WTC11 (cell line): ENCODE measurements around the gene TMEM218. TPM values are rescaled to one million over a fixed set of nuclear protein-coding genes. Genes with fewer than 3 reads are reported as not detected.

ENCODE experiments used
- ATAC-seq: fragments of 200-7000 bp; cut with Tn5 transposase; 2 replicates; pipeline ENCODE4 v1.10.0; 2021; ENCODE audit warnings: mild to moderate bottlenecking, moderate library complexity
- CTCF ChIA-PET: fragments of 300-600 bp; sonication (Branson Sonifier 250); formaldehyde crosslinking; loops from one replicate; lab custom pipeline; 2021; ENCODE audit warnings: antibody characterized with exemption; lab: Charles Lee
- POLR2A ChIA-PET: fragments of 350-600 bp; sonication (Branson Sonifier 250); formaldehyde crosslinking; loops from one replicate; lab custom pipeline; 2021; ENCODE audit warnings: antibody characterized with exemption; lab: Charles Lee
- DNase-seq: peaks from one replicate; pipeline ENCODE4 v3.0.0; 2021; ENCODE audit warnings: low spot score
- H3K27ac Mint-ChIP-seq: 2 replicates; pipeline ENCODE4 v1.8.0; 2021; ENCODE audit warnings: mixed read lengths
- H3K27me3 Mint-ChIP-seq: 2 replicates; pipeline ENCODE4 v1.8.0; 2021; ENCODE audit warnings: low read depth, mild to moderate bottlenecking, moderate library complexity, mixed read lengths
- H3K36me3 Mint-ChIP-seq: 2 replicates; pipeline ENCODE4 v1.8.0; 2021; ENCODE audit warnings: mixed read lengths
- H3K4me1 Mint-ChIP-seq: 2 replicates; pipeline ENCODE4 v1.8.0; 2022; ENCODE audit warnings: mixed read lengths
- H3K4me3 Mint-ChIP-seq: 2 replicates; pipeline ENCODE4 v1.8.0; 2021; ENCODE audit warnings: mild to moderate bottlenecking, moderate library complexity, mixed read lengths
- H3K9me3 Mint-ChIP-seq: 2 replicates; pipeline ENCODE4 v1.8.0; 2021; ENCODE audit warnings: mixed read lengths
- CREM ChIP-seq: sonication (generic); formaldehyde crosslinking; IDR thresholded peaks from 2 replicates; pipeline ENCODE4 v1.8.1; 2022; ENCODE audit warnings: mild to moderate bottlenecking, missing genetic modification reagents, moderate library complexity
- FOXJ3 ChIP-seq: sonication (generic); formaldehyde crosslinking; IDR thresholded peaks from 2 replicates; pipeline ENCODE4 v1.9.0; 2021; ENCODE audit warnings: missing genetic modification reagents, mild to moderate bottlenecking, borderline replicate concordance
- GTF2I ChIP-seq: fragments of 250-450 bp; sonication (Bioruptor Pico); conservative IDR thresholded peaks from 2 replicates; pipeline ENCODE4 v1.4.0; 2021; ENCODE audit warnings: mild to moderate bottlenecking
- HMGA2 ChIP-seq: fragments of 250-450 bp; sonication (Bioruptor Pico); IDR thresholded peaks from 2 replicates; pipeline ENCODE4 v1.4.0; 2021; ENCODE audit warnings: mild to moderate bottlenecking, moderate library complexity
- JAZF1 ChIP-seq: fragments of 250-450 bp; sonication (Bioruptor Pico); IDR thresholded peaks from 2 replicates; pipeline ENCODE4 v1.9.0; 2021; ENCODE audit warnings: moderate library complexity, mild to moderate bottlenecking, inconsistent platforms
- NFE2L1 ChIP-seq: sonication (generic); formaldehyde crosslinking; IDR thresholded peaks from 2 replicates; pipeline ENCODE4 v1.8.1; 2023; ENCODE audit warnings: missing genetic modification reagents
- NR2C2 ChIP-seq: sonication (generic); formaldehyde crosslinking; IDR thresholded peaks from 2 replicates; pipeline ENCODE4 v1.8.0; 2022; ENCODE audit warnings: mild to moderate bottlenecking, missing genetic modification reagents
- PRRX2 ChIP-seq: fragments of 250-450 bp; sonication (Bioruptor Pico); IDR thresholded peaks from 2 replicates; pipeline ENCODE4 v1.8.0; 2021; ENCODE audit warnings: mild to moderate bottlenecking
- RELA ChIP-seq: sonication (generic); formaldehyde crosslinking; IDR thresholded peaks from 2 replicates; pipeline ENCODE4 v1.8.1; 2022; ENCODE audit warnings: missing genetic modification reagents, mild to moderate bottlenecking, borderline replicate concordance
- ZNF263 ChIP-seq: sonication (generic); formaldehyde crosslinking; IDR thresholded peaks from 2 replicates; pipeline ENCODE4 v1.8.1; 2022; ENCODE audit warnings: low read depth, mild to moderate bottlenecking, moderate library complexity, missing genetic modification reagents
- ZNF671 ChIP-seq: fragments of 250-450 bp; sonication (Bioruptor Pico); IDR thresholded peaks from 2 replicates; pipeline ENCODE4 v1.8.0; 2021; ENCODE audit warnings: mild to moderate bottlenecking
- total RNA-seq: library from RNA; stranded (reverse); gene quantifications from 3 replicates; pipeline ENCODE4 v1.2.3, GENCODE V29; 2021
- TF ChIP-seq, protein P1 (sequence below): sonication (generic); formaldehyde crosslinking; IDR thresholded peaks from 2 replicates; pipeline ENCODE4 v1.8.0; 2022; ENCODE audit warnings: missing genetic modification reagents
- TF ChIP-seq, protein P2 (sequence below): sonication (generic); formaldehyde crosslinking; conservative IDR thresholded peaks from 2 replicates; pipeline ENCODE4 v1.8.1; 2023; ENCODE audit warnings: mild to moderate bottlenecking, low read depth, missing genetic modification reagents, moderate library complexity
- TF ChIP-seq, protein P3 (sequence below): sonication (generic); formaldehyde crosslinking; IDR thresholded peaks from 2 replicates; pipeline ENCODE4 v1.8.0; 2023; ENCODE audit warnings: missing genetic modification reagents, mild to moderate bottlenecking, borderline replicate concordance
- TF ChIP-seq, protein P4 (sequence below): fragments of 250-450 bp; sonication (Bioruptor Pico); IDR thresholded peaks from 2 replicates; pipeline ENCODE4 v1.8.0; 2021; ENCODE audit warnings: mild to moderate bottlenecking
- TF ChIP-seq, protein P5 (sequence below): fragments of 250-450 bp; sonication (Bioruptor Pico); IDR thresholded peaks from 2 replicates; pipeline ENCODE4 v1.9.0; 2021; ENCODE audit warnings: mild to moderate bottlenecking, borderline replicate concordance
- TF ChIP-seq, protein P6 (sequence below): sonication (generic); formaldehyde crosslinking; IDR thresholded peaks from 2 replicates; pipeline ENCODE4 v1.8.1; 2022; ENCODE audit warnings: mild to moderate bottlenecking, moderate library complexity, missing genetic modification reagents
- TF ChIP-seq, protein P7 (sequence below): sonication (generic); formaldehyde crosslinking; IDR thresholded peaks from 2 replicates; pipeline ENCODE4 v1.8.1; 2022; ENCODE audit warnings: mild to moderate bottlenecking, missing genetic modification reagents, moderate library complexity, borderline replicate concordance

The TMEM218 gene
- total RNA-seq, 1 experiment from 2014 or later, result 10.3 TPM

GRCh38 chr11:125155100-125155444 is 43.6 kb upstream of the TMEM218 start:
- TF ChIP-seq, protein P1, sequence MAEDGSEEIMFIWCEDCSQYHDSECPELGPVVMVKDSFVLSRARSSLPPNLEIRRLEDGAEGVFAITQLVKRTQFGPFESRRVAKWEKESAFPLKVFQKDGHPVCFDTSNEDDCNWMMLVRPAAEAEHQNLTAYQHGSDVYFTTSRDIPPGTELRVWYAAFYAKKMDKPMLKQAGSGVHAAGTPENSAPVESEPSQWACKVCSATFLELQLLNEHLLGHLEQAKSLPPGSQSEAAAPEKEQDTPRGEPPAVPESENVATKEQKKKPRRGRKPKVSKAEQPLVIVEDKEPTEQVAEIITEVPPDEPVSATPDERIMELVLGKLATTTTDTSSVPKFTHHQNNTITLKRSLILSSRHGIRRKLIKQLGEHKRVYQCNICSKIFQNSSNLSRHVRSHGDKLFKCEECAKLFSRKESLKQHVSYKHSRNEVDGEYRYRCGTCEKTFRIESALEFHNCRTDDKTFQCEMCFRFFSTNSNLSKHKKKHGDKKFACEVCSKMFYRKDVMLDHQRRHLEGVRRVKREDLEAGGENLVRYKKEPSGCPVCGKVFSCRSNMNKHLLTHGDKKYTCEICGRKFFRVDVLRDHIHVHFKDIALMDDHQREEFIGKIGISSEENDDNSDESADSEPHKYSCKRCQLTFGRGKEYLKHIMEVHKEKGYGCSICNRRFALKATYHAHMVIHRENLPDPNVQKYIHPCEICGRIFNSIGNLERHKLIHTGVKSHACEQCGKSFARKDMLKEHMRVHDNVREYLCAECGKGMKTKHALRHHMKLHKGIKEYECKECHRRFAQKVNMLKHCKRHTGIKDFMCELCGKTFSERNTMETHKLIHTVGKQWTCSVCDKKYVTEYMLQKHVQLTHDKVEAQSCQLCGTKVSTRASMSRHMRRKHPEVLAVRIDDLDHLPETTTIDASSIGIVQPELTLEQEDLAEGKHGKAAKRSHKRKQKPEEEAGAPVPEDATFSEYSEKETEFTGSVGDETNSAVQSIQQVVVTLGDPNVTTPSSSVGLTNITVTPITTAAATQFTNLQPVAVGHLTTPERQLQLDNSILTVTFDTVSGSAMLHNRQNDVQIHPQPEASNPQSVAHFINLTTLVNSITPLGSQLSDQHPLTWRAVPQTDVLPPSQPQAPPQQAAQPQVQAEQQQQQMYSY (CRISPR knock-in tag), result no peak
- TF ChIP-seq CREM (CRISPR knock-in tag), result no peak
- TF ChIP-seq NR2C2 (CRISPR knock-in tag), result no peak
- TF ChIP-seq ZNF671 (CRISPR knock-in tag), result no peak
- no peak for TF ChIP-seq JAZF1 (CRISPR knock-in tag)
- TF ChIP-seq, protein P2, sequence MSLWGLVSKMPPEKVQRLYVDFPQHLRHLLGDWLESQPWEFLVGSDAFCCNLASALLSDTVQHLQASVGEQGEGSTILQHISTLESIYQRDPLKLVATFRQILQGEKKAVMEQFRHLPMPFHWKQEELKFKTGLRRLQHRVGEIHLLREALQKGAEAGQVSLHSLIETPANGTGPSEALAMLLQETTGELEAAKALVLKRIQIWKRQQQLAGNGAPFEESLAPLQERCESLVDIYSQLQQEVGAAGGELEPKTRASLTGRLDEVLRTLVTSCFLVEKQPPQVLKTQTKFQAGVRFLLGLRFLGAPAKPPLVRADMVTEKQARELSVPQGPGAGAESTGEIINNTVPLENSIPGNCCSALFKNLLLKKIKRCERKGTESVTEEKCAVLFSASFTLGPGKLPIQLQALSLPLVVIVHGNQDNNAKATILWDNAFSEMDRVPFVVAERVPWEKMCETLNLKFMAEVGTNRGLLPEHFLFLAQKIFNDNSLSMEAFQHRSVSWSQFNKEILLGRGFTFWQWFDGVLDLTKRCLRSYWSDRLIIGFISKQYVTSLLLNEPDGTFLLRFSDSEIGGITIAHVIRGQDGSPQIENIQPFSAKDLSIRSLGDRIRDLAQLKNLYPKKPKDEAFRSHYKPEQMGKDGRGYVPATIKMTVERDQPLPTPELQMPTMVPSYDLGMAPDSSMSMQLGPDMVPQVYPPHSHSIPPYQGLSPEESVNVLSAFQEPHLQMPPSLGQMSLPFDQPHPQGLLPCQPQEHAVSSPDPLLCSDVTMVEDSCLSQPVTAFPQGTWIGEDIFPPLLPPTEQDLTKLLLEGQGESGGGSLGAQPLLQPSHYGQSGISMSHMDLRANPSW (CRISPR knock-in tag), result no peak
- no peak for TF ChIP-seq FOXJ3 (CRISPR knock-in tag)
- TF ChIP-seq, protein P3, sequence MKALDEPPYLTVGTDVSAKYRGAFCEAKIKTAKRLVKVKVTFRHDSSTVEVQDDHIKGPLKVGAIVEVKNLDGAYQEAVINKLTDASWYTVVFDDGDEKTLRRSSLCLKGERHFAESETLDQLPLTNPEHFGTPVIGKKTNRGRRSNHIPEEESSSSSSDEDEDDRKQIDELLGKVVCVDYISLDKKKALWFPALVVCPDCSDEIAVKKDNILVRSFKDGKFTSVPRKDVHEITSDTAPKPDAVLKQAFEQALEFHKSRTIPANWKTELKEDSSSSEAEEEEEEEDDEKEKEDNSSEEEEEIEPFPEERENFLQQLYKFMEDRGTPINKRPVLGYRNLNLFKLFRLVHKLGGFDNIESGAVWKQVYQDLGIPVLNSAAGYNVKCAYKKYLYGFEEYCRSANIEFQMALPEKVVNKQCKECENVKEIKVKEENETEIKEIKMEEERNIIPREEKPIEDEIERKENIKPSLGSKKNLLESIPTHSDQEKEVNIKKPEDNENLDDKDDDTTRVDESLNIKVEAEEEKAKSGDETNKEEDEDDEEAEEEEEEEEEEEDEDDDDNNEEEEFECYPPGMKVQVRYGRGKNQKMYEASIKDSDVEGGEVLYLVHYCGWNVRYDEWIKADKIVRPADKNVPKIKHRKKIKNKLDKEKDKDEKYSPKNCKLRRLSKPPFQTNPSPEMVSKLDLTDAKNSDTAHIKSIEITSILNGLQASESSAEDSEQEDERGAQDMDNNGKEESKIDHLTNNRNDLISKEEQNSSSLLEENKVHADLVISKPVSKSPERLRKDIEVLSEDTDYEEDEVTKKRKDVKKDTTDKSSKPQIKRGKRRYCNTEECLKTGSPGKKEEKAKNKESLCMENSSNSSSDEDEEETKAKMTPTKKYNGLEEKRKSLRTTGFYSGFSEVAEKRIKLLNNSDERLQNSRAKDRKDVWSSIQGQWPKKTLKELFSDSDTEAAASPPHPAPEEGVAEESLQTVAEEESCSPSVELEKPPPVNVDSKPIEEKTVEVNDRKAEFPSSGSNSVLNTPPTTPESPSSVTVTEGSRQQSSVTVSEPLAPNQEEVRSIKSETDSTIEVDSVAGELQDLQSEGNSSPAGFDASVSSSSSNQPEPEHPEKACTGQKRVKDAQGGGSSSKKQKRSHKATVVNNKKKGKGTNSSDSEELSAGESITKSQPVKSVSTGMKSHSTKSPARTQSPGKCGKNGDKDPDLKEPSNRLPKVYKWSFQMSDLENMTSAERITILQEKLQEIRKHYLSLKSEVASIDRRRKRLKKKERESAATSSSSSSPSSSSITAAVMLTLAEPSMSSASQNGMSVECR (CRISPR knock-in tag), result no peak
- no peak for TF ChIP-seq NFE2L1 (CRISPR knock-in tag)
- TF ChIP-seq, protein P4, sequence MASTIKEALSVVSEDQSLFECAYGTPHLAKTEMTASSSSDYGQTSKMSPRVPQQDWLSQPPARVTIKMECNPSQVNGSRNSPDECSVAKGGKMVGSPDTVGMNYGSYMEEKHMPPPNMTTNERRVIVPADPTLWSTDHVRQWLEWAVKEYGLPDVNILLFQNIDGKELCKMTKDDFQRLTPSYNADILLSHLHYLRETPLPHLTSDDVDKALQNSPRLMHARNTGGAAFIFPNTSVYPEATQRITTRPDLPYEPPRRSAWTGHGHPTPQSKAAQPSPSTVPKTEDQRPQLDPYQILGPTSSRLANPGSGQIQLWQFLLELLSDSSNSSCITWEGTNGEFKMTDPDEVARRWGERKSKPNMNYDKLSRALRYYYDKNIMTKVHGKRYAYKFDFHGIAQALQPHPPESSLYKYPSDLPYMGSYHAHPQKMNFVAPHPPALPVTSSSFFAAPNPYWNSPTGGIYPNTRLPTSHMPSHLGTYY (CRISPR knock-in tag), result no peak
- TF ChIP-seq GTF2I, result no peak
- TF ChIP-seq, protein P5, sequence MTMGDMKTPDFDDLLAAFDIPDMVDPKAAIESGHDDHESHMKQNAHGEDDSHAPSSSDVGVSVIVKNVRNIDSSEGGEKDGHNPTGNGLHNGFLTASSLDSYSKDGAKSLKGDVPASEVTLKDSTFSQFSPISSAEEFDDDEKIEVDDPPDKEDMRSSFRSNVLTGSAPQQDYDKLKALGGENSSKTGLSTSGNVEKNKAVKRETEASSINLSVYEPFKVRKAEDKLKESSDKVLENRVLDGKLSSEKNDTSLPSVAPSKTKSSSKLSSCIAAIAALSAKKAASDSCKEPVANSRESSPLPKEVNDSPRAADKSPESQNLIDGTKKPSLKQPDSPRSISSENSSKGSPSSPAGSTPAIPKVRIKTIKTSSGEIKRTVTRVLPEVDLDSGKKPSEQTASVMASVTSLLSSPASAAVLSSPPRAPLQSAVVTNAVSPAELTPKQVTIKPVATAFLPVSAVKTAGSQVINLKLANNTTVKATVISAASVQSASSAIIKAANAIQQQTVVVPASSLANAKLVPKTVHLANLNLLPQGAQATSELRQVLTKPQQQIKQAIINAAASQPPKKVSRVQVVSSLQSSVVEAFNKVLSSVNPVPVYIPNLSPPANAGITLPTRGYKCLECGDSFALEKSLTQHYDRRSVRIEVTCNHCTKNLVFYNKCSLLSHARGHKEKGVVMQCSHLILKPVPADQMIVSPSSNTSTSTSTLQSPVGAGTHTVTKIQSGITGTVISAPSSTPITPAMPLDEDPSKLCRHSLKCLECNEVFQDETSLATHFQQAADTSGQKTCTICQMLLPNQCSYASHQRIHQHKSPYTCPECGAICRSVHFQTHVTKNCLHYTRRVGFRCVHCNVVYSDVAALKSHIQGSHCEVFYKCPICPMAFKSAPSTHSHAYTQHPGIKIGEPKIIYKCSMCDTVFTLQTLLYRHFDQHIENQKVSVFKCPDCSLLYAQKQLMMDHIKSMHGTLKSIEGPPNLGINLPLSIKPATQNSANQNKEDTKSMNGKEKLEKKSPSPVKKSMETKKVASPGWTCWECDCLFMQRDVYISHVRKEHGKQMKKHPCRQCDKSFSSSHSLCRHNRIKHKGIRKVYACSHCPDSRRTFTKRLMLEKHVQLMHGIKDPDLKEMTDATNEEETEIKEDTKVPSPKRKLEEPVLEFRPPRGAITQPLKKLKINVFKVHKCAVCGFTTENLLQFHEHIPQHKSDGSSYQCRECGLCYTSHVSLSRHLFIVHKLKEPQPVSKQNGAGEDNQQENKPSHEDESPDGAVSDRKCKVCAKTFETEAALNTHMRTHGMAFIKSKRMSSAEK (CRISPR knock-in tag), result no peak
- no peak for TF ChIP-seq PRRX2 (CRISPR knock-in tag)
- no peak for TF ChIP-seq RELA (CRISPR knock-in tag)
- TF ChIP-seq ZNF263 (CRISPR knock-in tag), result no peak
- TF ChIP-seq, protein P6, sequence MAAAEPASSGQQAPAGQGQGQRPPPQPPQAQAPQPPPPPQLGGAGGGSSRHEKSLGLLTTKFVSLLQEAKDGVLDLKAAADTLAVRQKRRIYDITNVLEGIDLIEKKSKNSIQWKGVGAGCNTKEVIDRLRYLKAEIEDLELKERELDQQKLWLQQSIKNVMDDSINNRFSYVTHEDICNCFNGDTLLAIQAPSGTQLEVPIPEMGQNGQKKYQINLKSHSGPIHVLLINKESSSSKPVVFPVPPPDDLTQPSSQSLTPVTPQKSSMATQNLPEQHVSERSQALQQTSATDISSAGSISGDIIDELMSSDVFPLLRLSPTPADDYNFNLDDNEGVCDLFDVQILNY (CRISPR knock-in tag), result no peak
- no peak for TF ChIP-seq HMGA2 (CRISPR knock-in tag)
- TF ChIP-seq, protein P7, sequence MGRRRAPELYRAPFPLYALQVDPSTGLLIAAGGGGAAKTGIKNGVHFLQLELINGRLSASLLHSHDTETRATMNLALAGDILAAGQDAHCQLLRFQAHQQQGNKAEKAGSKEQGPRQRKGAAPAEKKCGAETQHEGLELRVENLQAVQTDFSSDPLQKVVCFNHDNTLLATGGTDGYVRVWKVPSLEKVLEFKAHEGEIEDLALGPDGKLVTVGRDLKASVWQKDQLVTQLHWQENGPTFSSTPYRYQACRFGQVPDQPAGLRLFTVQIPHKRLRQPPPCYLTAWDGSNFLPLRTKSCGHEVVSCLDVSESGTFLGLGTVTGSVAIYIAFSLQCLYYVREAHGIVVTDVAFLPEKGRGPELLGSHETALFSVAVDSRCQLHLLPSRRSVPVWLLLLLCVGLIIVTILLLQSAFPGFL (CRISPR knock-in tag), result no peak
- TF ChIP-seq, all 79 proteins: peak for 0
- ATAC-seq, result no peak

More at GRCh38 chr11:125155100-125155444, 43.6 kb upstream of the TMEM218 start:
- Mint-ChIP-seq H3K27ac (no peak overlapping the region), H3K4me3 (no peak overlapping the region), H3K9me3 (peaks cover 12% of the 10 kb centered on the region), H3K36me3 (no peaks in the 10 kb centered on the region; the same call in 1 of the 2 replicates), H3K4me1 (peaks cover 7% of the 10 kb centered on the region), H3K27me3 (peaks cover 37% of the 10 kb centered on the region)
- ChIA-PET CTCF (interaction anchor here (0.7 to 1.5 kb wide), 3 partner anchors 13 to 274 kb away, joined by 3 to 6 read pairs (median 4); no protein-coding TSS in a partner anchor), POLR2A (no interaction called here)
- no peak for DNase-seq
